Superior temporal gyrus (tissue), 1 donor: ENCODE measurements around the gene UBE2E1.

ENCODE experiments used
- DNase-seq: peaks from one replicate; pipeline ENCODE4 v3.0.0-alpha.2; 2016; ENCODE audit errors: extremely low spot score

The UBE2E1 gene

DNA sequence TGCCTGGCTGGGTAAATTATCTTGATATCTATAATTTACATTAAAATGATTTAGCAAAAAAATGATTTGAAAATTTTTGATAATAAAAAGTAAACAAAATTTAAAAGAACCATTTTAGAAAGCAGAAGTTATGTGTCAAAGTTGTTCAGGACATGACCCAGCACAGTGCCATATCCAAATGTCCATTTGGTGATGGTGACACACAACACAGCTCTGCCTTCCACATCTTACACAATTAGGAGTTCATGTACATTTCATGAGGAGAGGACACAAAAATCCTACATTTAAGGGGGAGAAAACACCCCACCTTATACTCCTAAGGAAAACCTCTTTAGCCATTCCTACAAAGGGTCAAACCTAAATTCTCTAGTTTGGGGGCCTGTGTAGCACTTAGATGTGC, 10.7 kb upstream of the UBE2E1 start:
- DNase-seq, result no peak

DNA sequence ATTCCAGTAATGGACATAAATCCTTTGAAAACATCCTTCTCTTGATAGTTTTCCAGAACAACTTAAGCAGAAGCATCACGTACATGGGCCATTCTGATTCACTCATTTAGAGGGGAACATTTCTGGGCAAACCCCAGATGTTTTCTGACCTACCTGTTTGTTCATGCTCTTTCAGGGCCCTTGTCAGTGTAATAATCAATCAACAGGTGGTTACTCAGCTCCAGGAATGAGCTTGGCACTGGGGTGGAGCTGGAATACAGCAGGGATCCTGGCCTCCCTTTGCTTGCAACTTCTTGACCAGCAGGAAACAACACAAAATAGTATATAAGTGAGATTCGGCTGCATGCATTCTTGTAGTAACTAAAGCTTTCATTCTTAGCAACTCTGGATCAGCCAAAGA, 9.2 kb upstream of the UBE2E1 start:
- no peak for DNase-seq

DNA sequence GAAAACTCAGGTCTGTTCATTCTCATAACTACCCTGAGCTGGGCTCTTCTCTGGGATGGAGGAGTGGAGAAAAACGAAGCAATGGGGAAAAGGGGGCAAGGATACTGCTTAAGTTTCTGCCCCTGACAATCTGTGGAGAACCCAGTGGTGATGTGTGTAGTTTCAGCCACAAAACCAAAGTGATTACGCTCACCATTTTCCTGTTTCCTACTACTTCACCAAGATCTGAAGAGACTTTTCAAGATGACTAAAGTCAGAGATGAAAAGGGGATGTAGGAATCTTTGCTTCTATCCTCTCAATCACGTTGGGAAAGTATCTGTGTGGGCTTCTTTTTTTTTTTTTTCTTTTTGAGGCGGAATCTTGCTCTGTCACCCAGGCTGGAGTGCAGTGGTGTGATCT, 8.3 kb upstream of the UBE2E1 start:
- DNase-seq, result no peak

DNA sequence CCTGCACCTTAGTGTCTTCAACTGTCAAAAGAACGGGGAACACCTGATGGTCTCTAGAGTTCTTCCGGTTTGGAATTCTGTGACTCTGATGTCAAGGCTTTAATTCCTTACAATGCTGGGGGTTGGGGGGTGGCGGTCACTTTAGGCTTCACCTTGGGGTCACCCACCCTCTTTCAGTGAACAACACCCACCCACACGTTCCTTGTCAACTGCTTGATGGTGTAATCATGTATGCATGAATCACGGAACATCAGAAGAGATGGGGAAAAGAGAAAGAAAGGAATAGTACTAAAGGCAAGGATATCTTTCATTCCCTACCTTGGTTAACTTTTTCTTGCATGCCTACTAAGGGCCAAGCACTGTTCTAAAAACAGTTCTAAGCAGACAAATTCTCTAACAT, 7.3 kb upstream of the UBE2E1 start:
- DNase-seq, result no peak

DNA sequence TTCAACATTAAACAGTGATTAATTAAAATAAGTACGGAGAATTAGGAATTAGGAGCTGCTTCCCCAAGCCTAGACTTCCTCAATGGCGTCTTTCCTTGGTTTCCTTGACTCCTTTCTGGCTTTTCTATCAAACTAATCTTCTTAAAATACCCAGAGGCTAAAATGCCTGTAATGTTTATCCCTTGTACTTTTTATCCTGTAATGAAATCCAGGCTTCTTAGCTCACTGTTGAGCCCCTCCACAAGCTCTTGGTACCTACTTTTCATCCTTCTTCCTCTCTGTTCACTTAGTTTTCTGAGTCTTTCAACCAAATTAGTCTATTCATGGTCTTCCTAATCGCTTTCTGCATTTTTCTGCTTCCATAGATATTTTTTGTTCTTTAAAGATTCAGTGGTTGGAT, 6.9 kb upstream of the UBE2E1 start:
- DNase-seq, result no peak

DNA sequence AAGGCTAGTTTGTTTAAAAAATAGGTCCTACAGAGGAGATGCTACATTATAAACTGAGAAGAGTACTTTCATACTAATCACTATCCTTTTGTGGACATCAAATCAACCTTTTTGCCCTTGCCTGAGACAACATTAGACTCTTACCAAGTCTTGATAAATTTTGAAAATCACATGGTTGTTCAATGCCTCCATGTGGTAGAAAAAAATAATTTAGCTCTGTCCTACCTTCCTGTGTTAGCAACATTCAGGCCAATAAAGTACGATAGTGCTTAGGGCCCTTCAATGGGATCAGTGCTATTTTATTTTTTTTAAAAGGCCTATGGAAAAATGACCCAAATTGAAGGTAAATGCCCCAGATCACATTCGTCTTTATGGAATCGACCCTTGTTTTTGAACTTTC, 5.0 kb upstream of the UBE2E1 start:
- peak; percentile 67 for DNase-seq

DNA sequence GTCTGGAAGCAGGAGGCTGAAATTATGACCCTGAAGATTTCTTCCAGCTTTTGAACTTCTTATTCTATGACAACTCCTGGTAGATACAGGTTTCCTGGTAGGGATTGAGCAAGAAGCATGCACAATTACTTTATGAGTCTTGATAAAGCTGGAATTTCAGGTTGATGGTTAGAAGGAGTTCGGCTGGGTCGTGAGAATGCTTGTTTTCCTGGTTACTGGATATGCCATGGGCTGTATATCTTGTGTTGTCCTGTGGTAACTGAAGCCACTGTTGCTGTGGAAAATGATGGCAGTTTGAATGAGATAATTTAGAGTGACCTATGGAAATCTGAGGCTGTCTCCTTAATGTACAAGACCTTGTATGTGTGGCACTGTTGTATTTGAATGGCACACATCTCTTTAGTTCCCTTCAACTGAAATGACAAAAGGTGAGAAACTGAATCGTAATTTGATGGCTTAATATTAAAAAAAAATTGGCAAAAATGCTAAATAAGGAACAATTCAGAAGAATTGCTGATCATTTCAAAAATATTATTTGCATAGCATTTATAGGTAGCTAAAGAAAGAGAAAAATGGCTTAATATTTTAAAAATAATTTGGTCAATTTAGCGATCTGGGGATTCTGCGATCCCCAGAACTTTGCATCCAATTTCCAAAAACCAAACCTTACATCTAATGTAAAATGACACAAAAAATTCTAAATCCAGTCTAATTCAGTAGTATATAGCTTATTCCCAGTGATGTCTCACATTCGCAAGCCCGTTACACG, 1.1 kb upstream of the UBE2E1 start:
- no peak for DNase-seq

DNA sequence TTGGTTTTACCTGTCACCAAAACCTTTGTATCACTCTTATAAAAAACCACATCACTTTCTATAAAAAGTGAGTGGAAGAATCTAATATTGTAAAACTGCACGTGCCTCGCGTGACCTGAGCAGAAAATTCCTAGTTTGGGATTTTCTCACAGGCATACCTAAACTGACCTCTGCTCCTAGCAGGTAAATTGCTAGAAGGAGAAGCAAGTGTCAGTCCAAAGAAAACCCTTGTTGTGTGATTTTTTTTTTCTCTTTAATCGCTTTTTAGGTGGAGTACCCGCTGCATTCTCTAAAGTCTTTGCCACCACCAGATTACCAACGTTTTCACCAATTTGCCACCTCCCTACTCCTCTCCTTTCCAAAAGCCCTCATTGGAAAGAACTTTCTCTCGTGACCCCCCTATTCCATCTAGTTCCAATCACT, 534 bp upstream of the UBE2E1 start:
- DNase-seq, result no peak

DNA sequence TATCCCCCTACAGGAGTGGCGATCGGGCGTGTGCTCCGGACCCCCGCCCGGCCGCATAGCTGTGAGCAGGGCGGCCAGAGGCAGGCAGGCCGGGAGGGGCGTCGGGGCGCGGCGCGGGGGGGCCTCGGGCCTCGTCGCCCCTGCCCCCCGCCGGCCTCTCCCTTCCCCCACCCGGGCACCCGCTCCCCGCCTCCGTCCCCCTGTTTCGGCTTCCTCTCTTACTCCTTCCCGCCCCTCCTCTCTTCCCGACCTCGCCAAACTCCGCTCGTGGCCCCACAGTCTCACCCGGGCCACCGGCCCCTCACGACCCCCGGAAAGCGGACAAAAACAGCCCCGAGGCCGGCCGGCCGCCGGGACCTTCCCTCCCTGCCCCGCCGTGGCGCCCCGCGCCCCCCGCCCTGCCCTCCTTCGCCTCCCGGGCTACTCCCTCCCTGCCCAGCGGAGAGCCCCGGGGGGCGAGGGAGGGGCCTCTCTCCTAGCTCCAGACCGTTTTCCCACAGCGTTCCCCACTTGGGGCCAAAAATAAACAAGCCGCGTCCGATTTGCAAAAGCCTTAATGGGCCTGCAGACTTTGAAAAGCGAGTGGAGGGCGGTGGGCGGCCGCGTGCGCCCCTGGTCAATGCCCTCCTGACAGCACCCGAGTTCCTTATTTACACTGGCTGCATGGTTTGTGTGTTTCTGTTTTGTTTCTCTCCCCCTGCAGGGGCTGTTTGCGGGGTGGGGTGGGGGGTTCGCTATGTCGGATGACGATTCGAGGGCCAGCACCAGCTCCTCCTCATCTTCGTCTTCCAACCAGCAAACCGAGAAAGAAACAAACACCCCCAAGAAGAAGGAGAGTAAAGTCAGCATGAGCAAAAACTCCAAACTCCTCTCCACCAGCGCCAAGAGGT, 1.0 kb downstream of the UBE2E1 start:
- no peak for DNase-seq

DNA sequence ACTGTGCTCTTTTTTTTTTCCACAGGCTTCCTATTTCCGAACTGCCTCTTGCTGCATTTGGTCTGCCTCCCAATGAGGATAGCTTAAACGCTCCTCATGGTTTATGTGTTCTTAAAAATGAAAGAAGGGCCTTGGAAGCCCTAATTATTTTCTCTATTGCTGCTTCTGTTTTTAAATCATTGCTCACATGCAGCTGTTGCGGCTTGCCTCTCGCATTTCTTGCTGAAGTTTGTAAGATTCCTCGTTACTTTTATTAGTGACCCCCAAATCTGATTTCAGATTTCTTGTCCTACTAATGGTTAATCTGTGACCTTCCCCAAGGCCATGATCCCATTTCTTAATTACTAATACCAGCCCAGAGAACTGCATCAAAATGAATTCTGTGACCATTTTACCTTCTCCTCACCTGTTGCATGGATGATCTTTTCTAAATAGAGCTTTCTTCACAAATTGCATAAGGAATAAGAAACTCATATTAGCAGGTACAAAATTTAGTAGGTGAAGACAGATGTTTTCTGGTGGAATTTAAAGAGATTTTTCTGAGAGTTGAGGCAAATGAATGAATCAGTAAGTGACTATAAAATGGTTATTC, 1.8 kb downstream of the UBE2E1 start:
- peak; percentile 67 for DNase-seq

DNA sequence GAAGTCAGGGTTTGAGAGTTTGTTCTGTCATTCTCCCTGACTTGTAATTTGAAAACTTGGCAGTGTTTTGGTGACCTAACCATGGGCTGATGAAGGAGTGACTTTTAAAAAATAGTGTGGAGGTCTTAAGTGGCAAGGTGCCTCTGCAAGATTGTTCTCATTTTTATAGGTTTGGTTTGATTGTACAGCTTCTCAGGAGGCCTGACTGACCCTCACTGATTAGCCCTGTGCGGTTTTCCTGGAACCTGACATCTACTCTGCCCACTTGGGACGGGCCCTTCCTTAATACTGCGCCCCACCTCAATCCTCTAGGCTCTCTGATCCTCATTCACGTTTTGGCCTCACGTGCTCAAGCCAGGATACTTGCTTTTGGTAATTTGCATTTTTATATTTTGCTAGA, 2.8 kb downstream of the UBE2E1 start:
- no peak for DNase-seq

DNA sequence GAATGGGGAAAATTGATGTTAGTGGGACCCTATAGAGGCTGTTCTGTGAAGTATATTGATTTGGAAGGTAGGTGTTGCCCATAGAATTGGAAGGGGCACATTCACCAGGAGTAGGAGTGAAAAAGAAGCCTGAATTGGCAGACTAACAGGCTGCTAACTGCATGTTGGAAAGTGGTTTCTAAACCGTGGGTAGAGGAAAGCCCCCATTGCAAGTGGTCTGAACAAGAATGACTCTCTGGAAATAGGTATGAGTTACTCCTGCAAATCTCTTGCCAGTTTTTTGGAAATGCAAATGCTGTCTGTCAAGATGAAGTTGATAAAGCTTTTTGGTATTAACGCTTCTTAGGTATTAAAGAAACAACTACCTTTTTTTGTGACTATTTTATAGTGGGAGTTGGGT, 3.5 kb downstream of the UBE2E1 start:
- peak; percentile 47 for DNase-seq

DNA sequence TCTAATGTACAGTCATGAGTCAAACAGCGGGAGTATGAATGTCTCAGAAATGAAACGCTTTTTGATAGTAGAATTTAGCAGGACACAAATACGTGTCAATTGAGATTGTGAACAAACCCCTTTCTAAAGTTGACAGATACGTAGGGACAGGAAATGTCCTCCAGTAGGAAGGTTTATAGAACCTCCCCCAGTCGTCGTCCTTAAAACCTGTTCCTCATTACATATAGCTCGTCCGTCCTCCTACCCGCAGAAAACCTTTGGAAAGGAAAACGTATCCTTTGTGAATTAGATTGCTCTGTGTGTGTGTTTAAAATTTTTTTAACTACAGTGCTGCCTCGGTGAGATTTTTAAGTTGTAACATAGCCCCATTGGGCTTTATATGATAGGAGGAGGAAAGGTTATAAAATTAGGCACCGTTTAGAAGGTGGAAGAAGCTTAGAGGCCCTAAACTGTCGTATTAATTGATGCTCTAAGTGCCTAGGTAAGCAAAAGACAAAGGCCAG, 4.1 kb downstream of the UBE2E1 start:
- peak; percentile 66 for DNase-seq

DNA sequence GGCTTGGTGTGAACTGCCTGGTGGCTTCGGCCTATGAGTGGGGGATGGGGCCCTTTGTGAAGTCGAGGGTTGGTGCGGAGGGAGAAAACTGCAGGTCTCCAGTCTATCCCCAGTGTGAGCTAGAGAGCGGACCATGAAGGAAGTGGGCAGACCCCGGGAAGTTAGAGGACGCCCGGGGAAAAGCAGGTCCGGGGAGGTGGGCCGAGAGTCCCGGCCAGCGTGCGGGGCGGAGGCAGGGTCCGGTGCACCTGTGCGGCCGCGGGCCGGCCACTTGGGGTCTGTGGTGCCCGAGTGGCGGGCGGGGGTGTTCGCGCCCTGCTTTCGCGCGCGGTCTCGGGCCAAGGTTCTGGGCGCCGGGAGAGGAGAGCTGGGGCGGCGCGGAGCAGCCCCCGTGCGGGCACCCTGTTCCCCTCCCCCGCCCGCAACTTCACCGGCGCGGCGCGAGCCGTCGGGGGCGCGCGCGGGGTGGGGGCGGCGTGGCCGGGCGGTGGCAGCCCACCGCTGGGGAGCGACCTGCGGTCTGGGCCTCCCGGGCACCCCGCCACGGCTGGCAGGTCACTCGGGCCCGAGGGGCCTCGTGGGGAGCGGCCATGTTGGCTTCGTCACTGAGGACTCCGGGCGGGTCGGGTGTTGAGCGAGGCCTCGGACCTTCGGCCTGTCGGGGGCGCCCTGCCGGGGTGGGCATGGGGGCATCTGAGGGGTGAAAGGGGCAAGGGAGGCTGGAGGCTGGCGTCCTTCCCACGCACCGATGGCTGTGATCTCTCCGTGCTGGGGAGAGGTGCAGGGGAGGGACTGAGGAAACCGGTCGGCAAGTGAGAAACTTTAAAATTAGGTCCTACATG, 4.8 kb downstream of the UBE2E1 start:
- no peak for DNase-seq

DNA sequence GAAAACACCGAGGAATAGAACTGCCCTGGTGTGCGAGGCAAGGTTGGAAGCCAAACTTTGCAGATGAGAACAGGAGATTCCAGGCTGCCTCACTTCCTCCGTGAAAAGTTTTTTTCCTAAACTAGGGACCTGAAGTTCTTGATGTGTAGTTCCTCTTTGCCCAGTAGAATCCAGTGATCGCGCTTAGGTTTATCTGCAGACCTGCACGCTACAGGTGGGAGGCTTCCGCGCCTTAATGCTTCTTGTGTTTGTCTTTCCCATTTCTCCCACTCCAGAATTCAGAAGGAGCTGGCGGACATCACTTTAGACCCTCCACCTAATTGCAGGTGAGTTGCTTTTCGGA, 5.4 kb downstream of the UBE2E1 start:
- no peak for DNase-seq

DNA sequence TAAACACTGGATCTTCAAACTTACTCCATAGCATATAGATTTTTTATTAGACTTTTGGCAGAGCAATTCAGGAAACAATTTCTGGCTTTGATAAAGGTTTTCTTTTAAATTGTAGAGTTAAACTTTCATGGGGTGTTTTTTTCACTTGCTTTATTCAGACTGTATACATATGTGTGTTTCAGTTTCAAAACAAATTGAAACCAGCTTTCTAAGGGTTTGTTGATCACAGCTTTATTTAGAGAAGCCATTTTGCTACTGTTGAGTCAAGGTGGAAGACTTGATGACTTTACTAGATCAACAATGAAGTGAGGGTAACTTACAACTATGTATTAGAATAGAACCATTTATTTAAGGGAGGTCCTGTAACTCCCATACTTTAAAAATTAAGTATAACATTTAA, 6.2 kb downstream of the UBE2E1 start:
- no peak for DNase-seq

DNA sequence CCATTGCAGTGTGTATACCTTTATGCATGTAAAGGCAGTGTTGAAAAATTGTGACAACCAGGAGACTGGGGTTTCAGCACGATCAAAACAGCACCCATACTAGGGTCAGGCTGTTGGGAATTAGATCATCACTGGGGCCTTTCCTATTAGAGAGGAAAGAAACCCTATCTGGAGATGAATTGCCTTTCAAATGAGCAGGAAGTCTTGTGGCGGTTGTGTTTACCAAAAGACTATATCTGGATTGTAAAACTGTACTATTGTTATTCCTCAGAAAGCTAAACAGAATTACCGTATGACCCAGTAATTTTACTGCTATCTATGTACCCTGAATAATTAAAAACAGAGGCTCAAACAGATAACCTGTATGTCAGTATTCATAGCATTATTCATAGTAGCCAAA, 10.1 kb downstream of the UBE2E1 start:
- DNase-seq, result no peak

DNA sequence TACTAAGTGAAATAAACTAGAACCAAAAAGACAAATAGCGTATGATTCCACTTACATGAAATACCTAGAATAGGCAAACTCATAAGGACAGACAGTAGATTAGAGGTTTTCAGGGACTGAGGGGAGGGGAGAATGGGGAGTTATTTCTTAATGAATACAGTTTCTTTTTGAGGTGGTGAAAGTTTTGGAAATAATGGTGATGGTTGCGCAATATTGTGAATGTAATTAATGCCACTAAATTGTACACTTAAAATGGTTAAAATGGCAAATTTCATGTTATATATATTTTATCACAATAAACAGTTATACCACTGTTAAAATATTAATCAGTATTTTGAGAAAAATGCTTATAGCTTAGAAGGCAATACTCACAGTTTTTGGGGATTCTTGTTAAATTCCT, 11.0 kb downstream of the UBE2E1 start:
- no peak for DNase-seq

DNA sequence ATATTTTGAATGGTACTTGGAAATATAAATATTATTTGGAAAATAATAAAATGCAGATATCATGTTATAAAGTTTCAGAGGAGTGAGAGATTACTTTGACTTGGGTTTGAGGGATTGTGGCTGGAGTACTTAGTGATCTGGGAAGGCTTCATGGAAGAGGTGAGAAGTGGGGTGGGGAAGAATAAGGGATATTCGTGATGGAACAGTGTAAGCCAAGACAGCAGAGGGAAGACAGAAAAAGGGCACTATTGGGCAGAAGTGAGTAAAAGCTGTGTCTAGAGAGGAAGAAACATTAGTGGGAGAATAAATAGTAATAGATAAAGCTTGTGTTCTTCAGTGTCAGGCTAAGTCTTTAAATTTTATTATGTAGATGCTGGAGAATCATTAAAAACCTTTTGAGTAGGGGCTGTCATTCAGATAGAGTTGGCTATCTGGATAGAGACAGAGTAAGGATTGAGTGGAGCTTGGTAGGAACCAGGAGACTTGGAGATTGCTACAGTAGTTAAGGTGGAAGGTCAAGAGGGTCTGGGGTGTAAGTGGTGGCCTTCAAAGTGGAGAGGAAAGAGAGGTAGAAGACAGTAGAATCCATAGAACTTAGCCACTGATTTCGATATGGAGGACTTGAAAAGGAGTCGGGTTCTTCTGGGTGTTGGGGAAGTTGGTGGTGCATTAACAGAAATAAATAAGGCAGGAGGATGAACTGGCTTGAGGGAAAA, 11.9 kb downstream of the UBE2E1 start:
- DNase-seq, result no peak

DNA sequence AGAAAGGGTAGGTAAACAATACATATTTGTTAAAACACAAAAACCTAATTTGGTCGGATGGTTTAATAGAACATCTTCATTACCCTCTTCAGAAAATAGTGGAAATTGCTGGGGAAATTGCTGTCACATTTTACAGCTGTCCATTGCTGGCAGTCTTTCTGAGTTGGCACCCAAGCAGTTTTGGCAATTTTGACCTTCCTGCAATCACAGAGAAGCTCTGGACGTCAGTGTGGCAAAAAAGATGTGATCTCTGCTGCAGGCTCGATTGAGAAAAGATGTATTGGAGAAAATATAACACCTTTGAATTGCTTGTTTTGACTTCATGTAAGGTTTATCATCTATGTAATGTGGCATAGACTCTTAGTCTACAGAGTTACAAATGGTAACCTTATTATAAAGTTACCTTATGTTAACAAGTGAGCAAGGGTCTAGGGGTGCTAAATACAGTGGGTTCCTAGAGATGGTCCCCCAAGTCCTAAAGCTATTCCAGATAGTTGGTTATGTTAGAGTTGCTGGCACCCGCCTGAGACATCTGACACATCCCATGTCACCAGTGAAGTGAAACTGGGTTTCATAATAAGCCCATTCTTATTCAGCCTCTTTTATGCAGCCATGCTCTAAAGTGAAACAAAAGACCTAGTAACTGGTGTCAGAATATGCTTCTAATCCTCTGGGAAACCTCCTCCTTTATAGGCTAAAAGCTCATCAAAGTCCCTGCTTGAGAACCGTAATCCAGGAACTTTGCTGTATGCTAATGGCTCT, 14.0 kb downstream of the UBE2E1 start:
- DNase-seq, result peak; percentile 92
